VCaP (cell line): Measurements from ENCODE around the gene WWC2.
"Not testable (repeated sequence)": the region's sequence is repeated elsewhere in the genome, so short reads cannot be mapped to it uniquely, and the experiment has no call there.

Experiments used
- H3K27ac ChIP-seq: fragments of 450-650 bp; 2 replicates; pipeline ENCODE4 v1.5.1; 2017
- CTCF ChIP-seq: fragments of 450-650 bp; conservative IDR thresholded peaks from 2 replicates; pipeline ENCODE4 v1.5.1; 2017; ENCODE audit warnings: mild to moderate bottlenecking, moderate library complexity

The WWC2 gene

GRCh38 chr4:183318656-183319055 is 219.6 kb downstream of the WWC2 start:
- H3K27ac ChIP-seq, result no peak overlapping the region
- no peak for TF ChIP-seq CTCF

- no peak for TF ChIP-seq CTCF
Observed at GRCh38 chr4:183320211-183321059, 221.4 kb downstream of the WWC2 start, which contains the start of gene CLDN22. Gene CLDN22, minus strand, starts transcription at chr4:183320276. Its CDS starts 58 bp downstream, at chr4:183320218.

GRCh38 chr4:183321079-183321478 is 222.0 kb downstream of the WWC2 start:
- no peak for TF ChIP-seq CTCF
- no peak overlapping the region for H3K27ac ChIP-seq

More at GRCh38 chr4:183320211-183321059, 221.4 kb downstream of the WWC2 start, which contains the start of gene CLDN22:
- H3K27ac ChIP-seq, result no peak within 1 kb of the TSS

- no peak for TF ChIP-seq CTCF
Observed at GRCh38 chr4:183321516-183321915, 222.5 kb downstream of the WWC2 start.

GRCh38 chr4:183322326-183322725 is 223.3 kb downstream of the WWC2 start, which contains the start of gene CLDN24:
Gene CLDN24, minus strand, starts transcription at chr4:183322426. Its CDS starts 0 bp downstream, at chr4:183322426.
- no peak for TF ChIP-seq CTCF
- H3K27ac ChIP-seq, result no peak within 1 kb of the TSS

More at GRCh38 chr4:183321516-183321915, 222.5 kb downstream of the WWC2 start:
- H3K27ac ChIP-seq, result no peak overlapping the region

- no peak for TF ChIP-seq CTCF
- no peak overlapping the region for H3K27ac ChIP-seq
Observed at GRCh38 chr4:183323295-183323694, 224.2 kb downstream of the WWC2 start.

- H3K27ac ChIP-seq, result not testable (repeated sequence)
Observed at GRCh38 chr4:183324056-183324455, 225.0 kb downstream of the WWC2 start.

- no peak overlapping the region for H3K27ac ChIP-seq
- no peak for TF ChIP-seq CTCF
Observed at GRCh38 chr4:183324619-183325018, 225.6 kb downstream of the WWC2 start.

GRCh38 chr4:183326387-183326786 is 227.3 kb downstream of the WWC2 start:
- not testable (repeated sequence) for H3K27ac ChIP-seq
